Mesangial cell (primary cell): ENCODE measurements around the gene KMT5B. TPM values are rescaled to one million over a fixed set of nuclear protein-coding genes. Genes with fewer than 3 reads are reported as not detected.

Experiments
- total RNA-seq: library from RNA; depleted of rRNA; stranded (reverse); fragments of >200 nt; gene quantifications from 2 replicates; pipeline ENCODE4 v1.2.3, GENCODE V29; 2015

KMT5B gene
- total RNA-seq: 7.5 and 10.8 TPM in 2 replicates

DNA sequence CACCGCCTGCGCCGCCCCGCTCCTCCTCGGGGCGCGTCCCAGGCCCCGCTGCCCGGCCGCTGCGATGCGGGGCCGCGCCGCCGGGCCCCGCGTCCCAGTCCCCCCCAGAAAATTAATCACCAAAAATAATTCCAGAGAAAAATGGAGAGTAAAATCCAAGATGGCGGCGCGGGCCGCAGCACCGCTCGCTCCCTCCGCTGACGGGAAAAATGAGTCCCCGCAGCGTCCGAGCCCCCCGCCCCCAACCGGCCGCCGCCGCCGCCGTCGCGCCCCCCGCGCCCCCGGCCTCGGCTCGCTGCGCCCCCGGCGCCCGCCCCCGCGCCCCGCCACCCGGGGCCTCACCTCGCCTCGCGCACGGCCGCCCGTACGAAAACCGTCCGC is at the start of gene KMT5B:
KMT5B (minus strand) TSS at position 162 of the 381 bp plus-strand sequence. CDS start 23,220 bp downstream, outside the sequence.

DNA sequence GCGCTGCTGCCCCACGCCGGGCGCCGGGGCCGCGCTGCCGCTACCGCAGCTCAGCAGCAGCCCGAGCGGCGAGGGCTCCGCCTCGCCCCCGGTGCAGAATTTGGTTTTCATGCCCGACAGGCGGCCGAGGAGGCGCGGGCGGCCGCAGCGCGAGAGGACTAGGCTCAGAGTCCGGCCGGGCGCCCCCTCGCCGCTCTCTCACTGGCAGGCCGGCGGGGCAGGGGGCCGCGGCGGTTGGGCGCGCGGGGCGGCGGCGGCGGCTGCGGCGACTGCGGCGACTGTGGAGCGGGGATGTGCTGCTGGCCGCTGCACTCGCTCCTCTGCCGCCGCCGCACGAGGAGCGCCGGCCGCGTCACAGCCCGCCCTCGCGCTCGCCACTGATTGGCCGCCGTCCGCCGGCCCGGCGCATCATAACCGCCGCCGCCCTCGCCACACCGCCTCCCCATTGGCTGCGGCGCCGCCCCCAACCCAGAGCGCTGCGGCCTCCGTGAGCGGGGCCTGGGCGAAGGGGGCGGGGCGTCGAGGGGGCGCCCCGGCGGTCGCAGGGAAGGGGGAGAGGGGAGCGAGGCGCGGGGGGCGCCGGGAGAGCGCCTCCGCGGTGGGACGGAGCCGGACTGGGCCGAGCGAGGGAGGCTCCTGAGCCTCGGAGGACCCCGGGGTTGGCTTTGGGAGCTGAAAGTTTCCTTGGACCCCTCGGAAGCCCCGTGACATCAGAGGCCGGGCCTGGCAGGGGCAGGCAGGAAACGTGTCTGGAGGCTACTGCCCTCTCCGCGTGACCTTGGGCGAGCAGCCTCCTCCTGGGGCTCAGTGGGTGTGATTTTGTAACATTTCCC is 91.8 kb downstream of the KMT5B start, which contains the start of gene CHKA:
CHKA (minus strand) TSS at position 322 of the 833 bp plus-strand sequence; CDS start at position 111, 211 bp downstream.

Other genes with a start within 250 kb of the KMT5B start
- gene UNC93B1, start 209.2 kb downstream of the KMT5B start, total RNA-seq: 28.8 and 50.7 TPM in 2 replicates
- gene ALDH3B1, start 203.0 kb downstream of the KMT5B start, total RNA-seq: 7.5 and 55.3 TPM in 2 replicates
- 303 and 311 TPM in 2 replicates for gene NDUFS8, start 182.6 kb downstream of the KMT5B start, total RNA-seq
- 115 and 147 TPM in 2 replicates for gene TCIRG1, start 174.3 kb downstream of the KMT5B start, total RNA-seq
- 12.0 and 13.2 TPM in 2 replicates for gene CHKA, start 91.9 kb downstream of the KMT5B start, total RNA-seq
- gene C11orf24, start 58.7 kb upstream of the KMT5B start, total RNA-seq: 58.6 and 87.0 TPM in 2 replicates
- gene LRP5, start 99.3 kb upstream of the KMT5B start, total RNA-seq: 32.1 and 42.1 TPM in 2 replicates
- 44.6 and 62.2 TPM in 2 replicates for gene PPP6R3, start 247.5 kb upstream of the KMT5B start, total RNA-seq